Neural cell (in vitro differentiated cells): ENCODE results near the gene SDCBP2. TPM values are rescaled to one million over a fixed set of nuclear protein-coding genes. Genes with fewer than 3 reads are reported as not detected.

Experiments
- H2AFZ ChIP-seq: fragments of 200-600, 300-800 bp; sonication (generic), shearing (Covaris generic); 2 replicates; pipeline ENCODE4 v1.6.0; 2014; ENCODE audit warnings: low read depth, mild to moderate bottlenecking, antibody characterized with exemption, low read length, moderate library complexity
- H3F3A ChIP-seq: fragments of 200-600 bp; shearing (Covaris generic); 2 replicates; pipeline ENCODE4 v1.6.1; 2016; ENCODE audit warnings: mild to moderate bottlenecking, moderate library complexity, mixed read lengths, antibody characterized with exemption, low read length; ENCODE audit not compliant: insufficient read depth, poor library complexity, severe bottlenecking
- H3K27ac ChIP-seq: fragments of 200-600, 300-800 bp; sonication (generic), shearing (Covaris generic); 2 replicates; pipeline ENCODE4 v1.5.1; 2014; ENCODE audit warnings: mild to moderate bottlenecking, low read length, moderate library complexity
- H3K27me3 ChIP-seq: fragments of 300-800, 200-600 bp; sonication (generic), shearing (Covaris generic); 2 replicates; pipeline ENCODE4 v1.6.0; 2014; ENCODE audit warnings: mild to moderate bottlenecking, low read depth, low read length, moderate library complexity; ENCODE audit not compliant: insufficient read depth
- H3K36me3 ChIP-seq: fragments of 300-800, 200-600 bp; sonication (generic), shearing (Covaris generic); 2 replicates; pipeline ENCODE4 v1.5.1; 2014; ENCODE audit warnings: mild to moderate bottlenecking, antibody characterized with exemption, low read length, moderate library complexity; ENCODE audit not compliant: insufficient read depth
- H3K4me2 ChIP-seq: fragments of 300-800, 200-600 bp; sonication (generic), shearing (Covaris generic); 2 replicates; pipeline ENCODE4 v1.6.0; 2014; ENCODE audit warnings: mild to moderate bottlenecking, low read length
- H3K4me3 ChIP-seq: fragments of 300-800, 200-600 bp; sonication (generic), shearing (Covaris generic); 2 replicates; pipeline ENCODE4 v1.5.1; 2014; ENCODE audit warnings: mild to moderate bottlenecking, low read length, moderate library complexity
- H3K79me2 ChIP-seq: fragments of 200-600 bp; shearing (Covaris generic); replicated peaks from 2 replicates; pipeline ENCODE4 v1.6.0; 2014; ENCODE audit warnings: mild to moderate bottlenecking, low read length, moderate library complexity; ENCODE audit not compliant: insufficient read depth
- H3K9ac ChIP-seq: fragments of 300-800, 200-600 bp; sonication (generic), shearing (Covaris generic); 2 replicates; pipeline ENCODE4 v1.6.1; 2016; ENCODE audit warnings: mild to moderate bottlenecking, low read length, mixed read lengths
- H3K9me2 ChIP-seq: fragments of 200-600 bp; shearing (Covaris generic); 2 replicates; pipeline ENCODE4 v1.6.1; 2016; ENCODE audit warnings: mild to moderate bottlenecking, low read length, mixed read lengths; ENCODE audit not compliant: insufficient read depth
- H3K9me3 ChIP-seq: fragments of 200-600, 300-800 bp; sonication (generic), shearing (Covaris generic); 2 replicates; pipeline ENCODE4 v1.6.1; 2016; ENCODE audit warnings: mild to moderate bottlenecking, mixed run types, low read length, moderate library complexity, mixed read lengths
- H4K20me1 ChIP-seq: fragments of 200-600 bp; shearing (Covaris generic); 2 replicates; pipeline ENCODE4 v1.6.1; 2016; ENCODE audit warnings: mild to moderate bottlenecking, mixed run types; ENCODE audit not compliant: insufficient read depth
- EP300 ChIP-seq: fragments of 450-650 bp; conservative IDR thresholded peaks from 2 replicates; pipeline ENCODE4 v1.6.1; 2014; ENCODE audit warnings: antibody characterized with exemption, mild to moderate bottlenecking, moderate library complexity; ENCODE audit not compliant: poor library complexity, severe bottlenecking
- EZH2 ChIP-seq: fragments of 200-600, 300-800 bp; shearing (Covaris generic), sonication (generic); IDR thresholded peaks from 2 replicates; pipeline ENCODE4 v1.6.1; 2014; ENCODE audit warnings: antibody characterized with exemption, low read length, borderline replicate concordance, mild to moderate bottlenecking; ENCODE audit not compliant: insufficient read depth, poor library complexity, severe bottlenecking
- MXI1 ChIP-seq: fragments of 450-650 bp; conservative IDR thresholded peaks from 2 replicates; pipeline ENCODE4 v1.6.1; 2014; ENCODE audit warnings: antibody characterized with exemption, mild to moderate bottlenecking; ENCODE audit not compliant: poor library complexity, severe bottlenecking
- POLR2AphosphoS5 ChIP-seq: IDR thresholded peaks from 2 replicates; pipeline ENCODE4 v1.6.1; 2012
- RAD21 ChIP-seq: fragments of 450-650 bp; conservative IDR thresholded peaks from 2 replicates; pipeline ENCODE4 v1.6.1; 2014; ENCODE audit warnings: antibody characterized with exemption, mild to moderate bottlenecking, moderate library complexity
- SMC3 ChIP-seq: fragments of 450-650 bp; conservative IDR thresholded peaks from 2 replicates; pipeline ENCODE4 v1.6.1; 2014; ENCODE audit warnings: antibody characterized with exemption, mild to moderate bottlenecking, moderate library complexity; ENCODE audit not compliant: poor library complexity
- TAF1 ChIP-seq: IDR thresholded peaks from 2 replicates; pipeline ENCODE4 v1.6.1; 2012; ENCODE audit warnings: low read depth
- polyA plus RNA-seq: library from polyadenylated mRNA; depleted of rRNA; stranded (reverse); fragments of >200 nt; gene quantifications from 2 replicates; pipeline ENCODE4 v1.2.3, GENCODE V29; 2014
- TF ChIP-seq, protein P1 (sequence below): IDR thresholded peaks from 2 replicates; pipeline ENCODE4 v1.6.1; 2012; ENCODE audit warnings: borderline replicate concordance
- TF ChIP-seq, protein P2 (sequence below): fragments of 450-650 bp; IDR thresholded peaks from 2 replicates; pipeline ENCODE4 v1.5.1; 2014; ENCODE audit warnings: antibody characterized with exemption, mild to moderate bottlenecking, moderate library complexity; ENCODE audit not compliant: poor library complexity, severe bottlenecking

The SDCBP2 gene
- polyA plus RNA-seq, 1 donor from 2014 or later, result 5.2 TPM

DNA sequence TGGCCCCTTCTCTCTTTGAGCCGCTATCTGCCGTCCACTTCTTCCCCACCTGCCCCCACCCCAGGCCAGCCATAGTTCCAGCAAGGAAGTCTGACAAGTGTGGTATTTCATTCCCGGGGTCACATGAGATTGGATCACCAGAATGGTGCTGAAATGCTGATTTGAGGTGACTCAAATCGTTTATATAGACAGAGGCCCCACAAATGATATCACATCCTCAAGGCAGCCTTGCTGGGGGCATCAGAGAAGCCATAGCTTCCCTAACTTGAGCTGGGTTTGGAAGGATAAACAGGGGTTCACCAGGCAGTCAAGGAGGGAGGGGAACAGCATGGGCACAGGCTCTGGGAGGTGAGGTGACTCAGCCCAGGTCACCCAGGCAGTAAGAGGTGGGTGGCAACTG, 9.9 kb downstream of the SDCBP2 start:
- Histone ChIP-seq H4K20me1 (no peaks in the 10 kb centered on the region), H3K9ac (no peak overlapping the region), H3K4me3 (no peak overlapping the region), H3K27me3 (no peaks in the 10 kb centered on the region), H3K79me2 (no peaks in the 10 kb centered on the region), H3K27ac (no peak overlapping the region), H3F3A (no peaks in the 10 kb centered on the region), H3K9me3 (no peaks in the 10 kb centered on the region), H3K9me2 (no peaks in the 10 kb centered on the region), H3K4me2 (no peak overlapping the region), H2AFZ (no peak overlapping the region), H3K36me3 (no peaks in the 10 kb centered on the region)
- TF ChIP-seq RAD21 (no peak), POLR2AphosphoS5 (no peak), EP300 (no peak), SMC3 (no peak), EZH2 (no peak), MXI1 (no peak), TAF1 (no peak)
- TF ChIP-seq, protein P1, sequence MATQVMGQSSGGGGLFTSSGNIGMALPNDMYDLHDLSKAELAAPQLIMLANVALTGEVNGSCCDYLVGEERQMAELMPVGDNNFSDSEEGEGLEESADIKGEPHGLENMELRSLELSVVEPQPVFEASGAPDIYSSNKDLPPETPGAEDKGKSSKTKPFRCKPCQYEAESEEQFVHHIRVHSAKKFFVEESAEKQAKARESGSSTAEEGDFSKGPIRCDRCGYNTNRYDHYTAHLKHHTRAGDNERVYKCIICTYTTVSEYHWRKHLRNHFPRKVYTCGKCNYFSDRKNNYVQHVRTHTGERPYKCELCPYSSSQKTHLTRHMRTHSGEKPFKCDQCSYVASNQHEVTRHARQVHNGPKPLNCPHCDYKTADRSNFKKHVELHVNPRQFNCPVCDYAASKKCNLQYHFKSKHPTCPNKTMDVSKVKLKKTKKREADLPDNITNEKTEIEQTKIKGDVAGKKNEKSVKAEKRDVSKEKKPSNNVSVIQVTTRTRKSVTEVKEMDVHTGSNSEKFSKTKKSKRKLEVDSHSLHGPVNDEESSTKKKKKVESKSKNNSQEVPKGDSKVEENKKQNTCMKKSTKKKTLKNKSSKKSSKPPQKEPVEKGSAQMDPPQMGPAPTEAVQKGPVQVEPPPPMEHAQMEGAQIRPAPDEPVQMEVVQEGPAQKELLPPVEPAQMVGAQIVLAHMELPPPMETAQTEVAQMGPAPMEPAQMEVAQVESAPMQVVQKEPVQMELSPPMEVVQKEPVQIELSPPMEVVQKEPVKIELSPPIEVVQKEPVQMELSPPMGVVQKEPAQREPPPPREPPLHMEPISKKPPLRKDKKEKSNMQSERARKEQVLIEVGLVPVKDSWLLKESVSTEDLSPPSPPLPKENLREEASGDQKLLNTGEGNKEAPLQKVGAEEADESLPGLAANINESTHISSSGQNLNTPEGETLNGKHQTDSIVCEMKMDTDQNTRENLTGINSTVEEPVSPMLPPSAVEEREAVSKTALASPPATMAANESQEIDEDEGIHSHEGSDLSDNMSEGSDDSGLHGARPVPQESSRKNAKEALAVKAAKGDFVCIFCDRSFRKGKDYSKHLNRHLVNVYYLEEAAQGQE, result no peak
- TF ChIP-seq, protein P2, sequence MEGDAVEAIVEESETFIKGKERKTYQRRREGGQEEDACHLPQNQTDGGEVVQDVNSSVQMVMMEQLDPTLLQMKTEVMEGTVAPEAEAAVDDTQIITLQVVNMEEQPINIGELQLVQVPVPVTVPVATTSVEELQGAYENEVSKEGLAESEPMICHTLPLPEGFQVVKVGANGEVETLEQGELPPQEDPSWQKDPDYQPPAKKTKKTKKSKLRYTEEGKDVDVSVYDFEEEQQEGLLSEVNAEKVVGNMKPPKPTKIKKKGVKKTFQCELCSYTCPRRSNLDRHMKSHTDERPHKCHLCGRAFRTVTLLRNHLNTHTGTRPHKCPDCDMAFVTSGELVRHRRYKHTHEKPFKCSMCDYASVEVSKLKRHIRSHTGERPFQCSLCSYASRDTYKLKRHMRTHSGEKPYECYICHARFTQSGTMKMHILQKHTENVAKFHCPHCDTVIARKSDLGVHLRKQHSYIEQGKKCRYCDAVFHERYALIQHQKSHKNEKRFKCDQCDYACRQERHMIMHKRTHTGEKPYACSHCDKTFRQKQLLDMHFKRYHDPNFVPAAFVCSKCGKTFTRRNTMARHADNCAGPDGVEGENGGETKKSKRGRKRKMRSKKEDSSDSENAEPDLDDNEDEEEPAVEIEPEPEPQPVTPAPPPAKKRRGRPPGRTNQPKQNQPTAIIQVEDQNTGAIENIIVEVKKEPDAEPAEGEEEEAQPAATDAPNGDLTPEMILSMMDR, result no peak

DNA sequence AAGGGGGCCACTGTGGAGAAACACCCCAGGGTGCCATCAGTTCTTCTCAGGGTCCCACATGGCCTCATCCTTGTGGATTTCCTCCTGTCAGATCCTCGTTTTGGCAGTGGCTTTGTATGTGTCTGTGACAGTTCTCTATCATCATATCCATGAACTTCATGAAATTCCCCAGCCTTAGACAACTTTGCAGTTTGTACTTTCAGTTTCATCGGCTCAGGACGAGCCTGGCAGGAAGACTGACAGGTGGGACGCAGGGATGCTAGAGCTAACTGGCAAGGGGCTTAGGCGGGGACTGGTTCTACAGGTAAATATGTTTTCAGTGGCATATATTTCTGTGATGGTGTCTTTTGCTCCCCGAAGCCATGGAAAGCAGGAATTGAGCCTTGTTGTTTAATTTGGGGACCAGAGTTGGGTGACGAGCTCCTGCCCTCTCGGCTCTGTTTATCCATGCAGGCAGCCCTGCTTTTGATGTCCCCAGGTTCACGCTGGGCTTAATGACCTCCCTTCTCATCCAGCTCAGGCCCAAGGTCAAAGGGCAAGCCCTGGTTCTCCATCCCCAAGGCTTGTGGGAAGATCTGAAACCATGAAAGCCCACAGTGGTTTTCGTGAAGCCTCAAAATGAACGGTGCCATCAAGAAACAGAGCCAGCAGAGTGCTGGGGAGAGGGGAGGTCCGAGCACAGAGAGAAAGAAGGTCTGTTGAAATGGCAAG, 11.2 kb downstream of the SDCBP2 start:
- Histone ChIP-seq H3K4me2 (no peak overlapping the region), H3K27ac (no peak overlapping the region), H2AFZ (no peak overlapping the region), H3K4me3 (no peak overlapping the region), H3K9me3 (no peaks in the 10 kb centered on the region), H3K36me3 (no peaks in the 10 kb centered on the region), H3K9ac (no peak overlapping the region), H3K9me2 (no peaks in the 10 kb centered on the region), H3K27me3 (no peaks in the 10 kb centered on the region), H3F3A (no peaks in the 10 kb centered on the region), H3K79me2 (no peaks in the 10 kb centered on the region), H4K20me1 (no peaks in the 10 kb centered on the region)
- TF ChIP-seq TAF1, result no peak
- TF ChIP-seq EZH2, result no peak
